Neutrophil (primary cell): ENCODE results near the gene SIAH3.
A peak's percentile ranks its signal among the peaks of the same experiment; 100 is the strongest.

Source experiments
- H3K27ac ChIP-seq: fragments of 200-600 bp; sonication (generic); 2 replicates; pipeline ENCODE4 v1.5.1; 2016; ENCODE audit warnings: mild to moderate bottlenecking, moderate library complexity
- H3K27me3 ChIP-seq: fragments of 200-600 bp; sonication (generic); 2 replicates; pipeline ENCODE4 v1.6.0; 2016; ENCODE audit warnings: mild to moderate bottlenecking
- H3K36me3 ChIP-seq: fragments of 200-600 bp; sonication (generic); 2 replicates; pipeline ENCODE4 v1.5.1; 2017
- H3K4me1 ChIP-seq, 2 experiments: fragments of 200-600 bp in 1 of 2; sonication (generic) in 1 of 2; 1 replicate in 1 of 2; 2 replicates in 1 of 2; pipeline versions ENCODE4 v1.5.1 to v1.6.1; 2013 to 2016; ENCODE audit warnings: low read depth in 1 of 2, low read length in 1 of 2, mild to moderate bottlenecking in 1 of 2, moderate library complexity in 1 of 2; ENCODE audit not compliant: control insufficient read depth in 1 of 2, insufficient read depth in 1 of 2
- H3K4me3 ChIP-seq, 2 experiments: fragments of 200-600 bp in 1 of 2; sonication (generic) in 1 of 2; 1 replicate in 1 of 2; 2 replicates in 1 of 2; pipeline ENCODE4 v1.5.1; 2013 to 2016; ENCODE audit warnings: low read depth in 1 of 2, low read length in 1 of 2, mild to moderate bottlenecking in 1 of 2, moderate library complexity in 1 of 2
- H3K9me3 ChIP-seq: fragments of 200-600 bp; sonication (generic); 2 replicates; pipeline ENCODE4 v1.5.1; 2016
- CTCF ChIP-seq: fragments of 200-600 bp; sonication (generic); IDR thresholded peaks from 2 replicates; pipeline ENCODE4 v1.5.1; 2016; ENCODE audit warnings: antibody characterized with exemption

The SIAH3 gene

GRCh38 chr13:45849408-45849807, 2.1 kb downstream of the SIAH3 start:
- H3K9me3 ChIP-seq, result no peaks in the 10 kb centered on the region
- H3K36me3 ChIP-seq, result no peaks in the 10 kb centered on the region
- H3K4me3 ChIP-seq, result no peak overlapping the region
- H3K4me1 ChIP-seq, result peaks cover 18 to 25% of the 10 kb centered on the region in 2 experiments
- no peak overlapping the region for H3K27ac ChIP-seq
- no peak for TF ChIP-seq CTCF
- peaks cover 66% of the 10 kb centered on the region for H3K27me3 ChIP-seq

GRCh38 chr13:45847554-45848224, 3.9 kb downstream of the SIAH3 start:
- H3K27me3 ChIP-seq, result peaks cover 51% of the 10 kb centered on the region
- H3K36me3 ChIP-seq, result no peaks in the 10 kb centered on the region
- H3K4me1 ChIP-seq, result peaks cover 18 to 25% of the 10 kb centered on the region in 2 experiments
- H3K4me3 ChIP-seq, result no peak overlapping the region
- TF ChIP-seq CTCF, result no peak
- no peaks in the 10 kb centered on the region for H3K9me3 ChIP-seq
- peak overlapping the region; percentile 69 for H3K27ac ChIP-seq

GRCh38 chr13:45846681-45847080, 4.9 kb downstream of the SIAH3 start:
- Histone ChIP-seq H3K4me1 (peaks cover 18 to 25% of the 10 kb centered on the region in 2 experiments), H3K36me3 (no peaks in the 10 kb centered on the region), H3K4me3 (no peak overlapping the region), H3K27ac (no peak overlapping the region), H3K9me3 (no peaks in the 10 kb centered on the region), H3K27me3 (peaks cover 41% of the 10 kb centered on the region)
- TF ChIP-seq CTCF, result no peak

GRCh38 chr13:45838171-45838745, 13.3 kb downstream of the SIAH3 start:
- no peak for TF ChIP-seq CTCF
- Histone ChIP-seq H3K4me1 (no peaks in the 10 kb centered on the region), H3K9me3 (no peaks in the 10 kb centered on the region), H3K36me3 (no peaks in the 10 kb centered on the region), H3K27ac (no peak overlapping the region), H3K4me3 (no peak overlapping the region), H3K27me3 (no peaks in the 10 kb centered on the region)

GRCh38 chr13:45837111-45837510, 14.4 kb downstream of the SIAH3 start:
- no peaks in the 10 kb centered on the region for H3K27me3 ChIP-seq
- no peaks in the 10 kb centered on the region for H3K9me3 ChIP-seq
- no peaks in the 10 kb centered on the region for H3K4me1 ChIP-seq
- no peak overlapping the region for H3K27ac ChIP-seq
- H3K4me3 ChIP-seq, result no peak overlapping the region
- TF ChIP-seq CTCF, result no peak
- H3K36me3 ChIP-seq, result no peaks in the 10 kb centered on the region
